GM21825 (cell line): Measurements from ENCODE around the gene TMEM30B.
A peak's percentile ranks its signal among the peaks of the same experiment; 100 is the strongest.

Source experiments
- ATAC-seq: cut with Tn5 transposase; IDR thresholded peaks from one replicate; pipeline ENCODE4 v1.9.1; 2021; ENCODE audit warnings: mild to moderate bottlenecking, moderate library complexity; ENCODE audit not compliant: unreplicated experiment

Gene TMEM30B

DNA sequence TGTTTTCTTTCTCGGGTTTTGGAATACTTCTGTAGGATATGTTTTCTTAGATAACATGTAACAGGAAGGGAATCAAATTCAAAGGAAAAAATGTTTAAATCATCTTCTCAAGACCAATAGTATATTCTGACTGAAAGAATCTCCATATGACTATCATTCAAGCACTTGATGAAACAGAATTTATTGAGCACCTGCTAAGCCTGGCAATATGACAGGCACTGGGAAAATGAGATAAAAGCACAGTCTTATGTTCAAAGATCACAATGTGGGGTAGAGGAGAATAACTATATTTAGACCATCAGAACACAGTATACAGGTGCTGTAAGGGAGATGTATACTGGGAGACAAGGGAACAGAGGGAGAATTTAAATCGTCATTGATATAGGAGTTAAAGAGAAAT lies 19.1 kb upstream of the TMEM30B start:
- ATAC-seq = no peak

GRCh38 chr14:61298824-61299223 lies 17.7 kb upstream of the TMEM30B start:
- ATAC-seq = no peak

DNA sequence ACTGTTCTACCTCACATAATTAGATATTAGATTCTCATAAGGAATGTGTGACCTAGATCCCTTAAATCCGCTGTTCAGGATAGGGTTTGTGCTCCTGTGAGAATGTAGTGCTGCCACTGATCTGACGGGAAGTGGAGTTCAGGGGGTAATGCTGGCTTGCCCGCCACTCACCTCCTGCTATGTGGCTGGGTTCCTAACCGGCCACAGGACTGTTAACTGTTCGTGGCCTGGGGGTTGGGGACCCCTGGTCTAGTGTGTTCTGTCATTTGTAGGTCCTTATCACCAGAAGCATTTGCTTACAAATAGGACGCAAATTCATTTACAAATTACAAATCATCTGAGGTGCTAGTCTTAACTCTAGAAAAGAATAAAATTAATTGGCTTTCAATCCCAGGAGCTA lies 16.4 kb upstream of the TMEM30B start:
- ATAC-seq = no peak

- no peak for ATAC-seq
These were observed 15.8 kb upstream of the TMEM30B start for GRCh38 chr14:61296719-61297502.

DNA sequence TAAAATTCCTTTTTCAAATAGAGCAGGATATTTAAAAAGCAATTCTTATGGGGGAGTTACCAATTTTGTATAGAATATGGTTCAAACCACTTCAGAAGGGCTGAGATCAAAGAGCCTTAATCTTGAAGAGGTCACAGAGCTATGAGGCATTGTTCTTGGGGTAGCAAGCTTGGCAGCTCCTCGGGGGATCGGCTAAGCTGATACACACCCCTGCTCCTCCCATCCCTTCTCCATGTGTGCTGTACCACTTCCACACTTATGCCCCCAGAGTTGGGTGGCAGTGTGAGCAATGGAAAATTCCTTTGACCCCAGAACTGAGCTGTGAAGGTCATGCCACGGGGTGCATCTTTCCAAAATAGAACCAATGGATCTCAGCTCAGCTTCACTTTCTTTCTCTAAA lies 15.0 kb upstream of the TMEM30B start:
- ATAC-seq = no peak

DNA sequence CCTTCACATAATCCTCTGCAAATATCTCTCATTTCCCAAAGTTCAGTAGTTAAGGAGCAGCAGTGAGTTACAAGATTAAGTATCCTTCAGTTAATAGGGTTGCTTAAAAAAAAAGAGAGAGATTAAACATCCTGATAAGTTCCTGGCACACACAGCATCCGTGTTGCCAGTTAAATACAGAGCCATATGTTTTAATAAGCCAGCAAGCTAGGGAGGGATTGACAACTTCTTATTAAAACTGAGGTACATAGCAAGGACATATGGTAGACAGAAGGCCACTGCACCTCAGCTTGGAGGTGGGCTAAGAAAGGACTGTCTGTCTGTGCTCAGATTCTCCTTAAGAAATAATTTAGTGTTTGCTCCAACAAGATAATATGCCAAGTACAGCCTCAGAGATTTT lies 9.6 kb upstream of the TMEM30B start:
- no peak for ATAC-seq

- no peak for ATAC-seq
These were observed 7.6 kb upstream of the TMEM30B start for GRCh38 chr14:61288720-61289119.

DNA sequence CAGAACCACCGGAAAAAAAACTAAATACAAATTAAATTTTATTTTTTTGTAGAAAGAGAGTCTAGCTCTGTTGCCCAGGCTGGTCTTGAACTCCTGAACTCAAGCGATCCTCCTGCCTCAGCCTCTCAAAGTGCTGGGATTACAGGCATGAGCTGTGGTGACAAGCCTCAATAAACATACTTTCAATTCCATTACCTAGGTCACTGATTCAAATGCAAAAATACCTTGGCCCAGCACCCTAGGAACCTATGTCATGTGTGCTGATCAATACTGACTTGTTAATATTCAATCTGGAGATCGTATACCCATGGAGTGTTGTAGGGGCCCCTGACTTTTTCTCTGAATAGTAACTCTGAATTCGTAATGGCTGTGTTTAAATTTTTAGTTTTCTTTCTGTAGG lies 7.1 kb upstream of the TMEM30B start:
- ATAC-seq = no peak

DNA sequence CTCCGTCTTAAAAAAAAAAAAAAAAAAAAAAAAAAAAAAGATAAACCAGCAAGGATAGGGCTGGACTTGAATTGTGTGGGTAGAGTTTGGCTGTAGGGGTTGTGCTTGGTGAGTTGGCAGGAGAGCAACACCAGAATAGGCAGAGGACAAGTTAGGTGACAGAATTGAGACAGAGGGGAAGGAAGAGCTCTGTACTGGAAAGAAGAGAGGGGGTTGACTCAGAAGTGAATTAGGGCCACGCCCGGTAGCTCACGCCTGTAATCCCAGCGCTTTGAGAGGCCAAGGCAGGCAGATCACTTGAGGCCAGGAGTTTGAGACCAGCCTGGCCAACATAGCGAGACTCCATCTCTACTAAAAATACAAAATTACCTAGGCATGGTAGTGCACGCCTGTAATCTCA lies 6.1 kb upstream of the TMEM30B start:
- ATAC-seq = no peak

DNA sequence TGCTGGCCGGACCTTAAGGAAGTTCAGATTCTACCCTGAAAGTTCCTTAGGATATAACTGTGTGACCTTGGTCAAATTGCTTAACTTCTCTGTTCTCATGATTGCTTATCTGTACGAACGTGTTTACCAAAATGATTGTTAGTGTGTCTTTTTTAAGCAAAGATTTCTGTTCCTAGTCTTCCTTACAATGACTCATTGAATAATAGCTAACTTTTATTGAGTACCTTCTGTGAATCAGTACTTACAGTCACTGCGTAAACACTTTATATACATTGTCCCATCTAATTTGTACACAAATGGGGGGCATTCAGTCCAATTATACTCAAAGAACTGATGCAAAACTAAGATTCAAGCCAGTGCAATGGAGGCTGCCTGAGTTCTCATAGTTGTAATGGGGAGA lies 4.2 kb upstream of the TMEM30B start:
- ATAC-seq = no peak

- ATAC-seq = no peak
These were observed 2.9 kb upstream of the TMEM30B start for GRCh38 chr14:61284001-61284400.

- no peak for ATAC-seq
These were observed 1.6 kb upstream of the TMEM30B start for GRCh38 chr14:61282746-61283145.

- ATAC-seq = no peak
These were observed 774 bp upstream of the TMEM30B start for GRCh38 chr14:61281948-61282275.

DNA sequence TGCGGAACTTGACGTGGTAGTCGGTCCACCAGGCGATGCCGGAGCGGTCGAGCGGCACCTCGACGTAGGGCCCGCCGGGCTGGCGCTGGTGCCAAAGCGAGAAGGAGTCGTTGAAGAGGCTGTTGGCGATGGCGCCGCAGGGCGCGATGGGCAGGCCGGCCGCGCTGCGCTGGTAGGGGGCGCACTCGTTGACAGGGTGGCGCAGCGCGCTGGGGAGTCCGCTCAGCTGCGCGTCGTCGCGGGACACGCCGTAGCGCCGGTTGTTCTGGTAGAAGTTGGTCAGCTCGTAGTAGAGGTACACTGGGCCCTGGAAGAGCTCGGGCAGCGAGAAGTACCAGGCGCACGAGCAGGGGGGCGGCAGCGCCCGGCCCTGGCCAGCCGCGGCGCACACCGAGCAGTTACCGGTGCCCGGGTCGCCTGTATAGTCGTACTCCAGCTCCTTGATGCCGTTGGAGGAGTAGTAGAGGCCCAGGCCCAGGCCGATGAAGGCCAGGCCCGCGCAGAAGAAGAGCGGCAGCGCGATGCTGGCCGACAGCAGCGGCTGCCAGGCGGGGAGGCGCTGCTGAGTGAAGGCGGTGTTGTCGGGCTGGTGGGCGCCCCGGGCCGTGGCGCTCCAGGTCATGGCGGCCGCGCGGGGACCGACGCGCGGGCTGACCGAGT lies 482 bp downstream of the TMEM30B start:
- ATAC-seq = no peak

DNA sequence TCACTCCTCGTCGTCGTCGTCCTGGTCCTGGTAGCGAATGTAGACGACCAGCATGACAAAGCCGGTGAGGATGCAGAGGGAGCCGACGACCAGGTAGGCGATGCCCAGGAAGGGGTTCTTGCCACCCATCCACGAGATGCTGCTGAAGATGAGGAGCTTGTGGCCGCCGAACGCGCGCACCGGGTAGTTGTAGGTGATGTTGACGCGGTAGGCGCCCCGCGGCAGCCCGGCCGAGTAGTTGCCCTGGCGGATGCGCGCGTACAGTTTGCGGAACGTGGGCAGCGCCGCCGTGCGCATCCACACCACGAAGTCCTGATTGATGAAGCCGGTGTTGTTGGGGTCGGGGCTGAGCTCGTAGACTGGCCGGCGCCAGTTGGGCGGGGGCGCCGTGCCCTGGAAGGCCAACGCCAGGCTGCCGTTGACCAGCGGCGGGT lies 1.0 kb downstream of the TMEM30B start:
- ATAC-seq = no peak

GRCh38 chr14:61279082-61279481 lies 2.1 kb downstream of the TMEM30B start:
- no peak for ATAC-seq

GRCh38 chr14:61277784-61278183 lies 3.4 kb downstream of the TMEM30B start:
- ATAC-seq = no peak

DNA sequence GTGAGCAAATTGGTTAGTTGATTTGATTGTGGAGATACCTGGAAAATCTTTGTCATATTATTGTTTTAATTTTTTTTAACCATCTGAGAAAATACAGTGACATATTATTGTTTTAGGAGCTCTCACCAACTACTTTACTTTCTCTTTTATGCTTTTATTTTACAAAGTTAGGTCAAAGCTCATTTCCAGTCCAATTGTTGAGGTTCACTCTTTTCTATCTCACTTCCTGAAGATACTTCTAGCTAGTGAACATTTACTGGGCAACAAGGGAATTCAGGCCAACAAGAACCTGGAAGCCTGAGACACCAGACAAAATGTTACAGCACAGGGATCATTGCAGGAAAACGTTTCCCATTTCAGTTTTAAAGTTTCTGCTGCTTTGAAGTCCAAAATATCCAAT lies 3.9 kb downstream of the TMEM30B start:
- no peak for ATAC-seq

- no peak for ATAC-seq
These were observed 9.6 kb downstream of the TMEM30B start for GRCh38 chr14:61271552-61271951.

DNA sequence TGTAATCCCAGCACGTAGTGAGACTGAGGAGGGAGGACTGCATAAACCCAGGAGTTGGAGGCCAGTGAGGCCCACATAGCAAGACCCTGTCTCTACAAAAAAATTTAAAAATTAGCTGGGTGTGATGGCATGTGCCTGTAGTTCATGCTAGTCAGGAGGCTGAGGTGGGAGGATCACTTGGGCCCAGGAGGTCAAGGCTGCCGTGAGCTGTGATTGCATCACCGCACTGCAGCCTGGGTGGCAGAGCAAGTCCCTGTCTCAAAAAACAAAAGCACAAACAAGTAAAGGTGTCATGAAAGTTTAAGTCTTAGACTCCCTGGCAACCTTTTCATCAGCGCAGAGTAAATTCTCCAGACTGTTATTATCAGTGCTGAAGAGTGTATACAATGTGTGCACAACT lies 10.4 kb downstream of the TMEM30B start:
- no peak for ATAC-seq

- ATAC-seq = peak; percentile 76
These were observed 11.6 kb downstream of the TMEM30B start for GRCh38 chr14:61269321-61270083.

- ATAC-seq = no peak
These were observed 12.3 kb downstream of the TMEM30B start for GRCh38 chr14:61268812-61269211.
